ENCODE results near the gene ADARB1.

- TF ChIP-seq CTCF (IDR thresholded peaks at IDR 0.05): no peak
- no peak for TF ChIP-seq POLR2AphosphoS5 (IDR thresholded peaks at IDR 0.05)
- TF ChIP-seq EP300 (IDR thresholded peaks at IDR 0.05): no peak
- no peak for TF ChIP-seq POLR2A (IDR thresholded peaks at IDR 0.05)
Measured at GRCh38 chr21:45064091-45064490, 10.3 kb upstream of the ADARB1 start.

Measured in stomach (tissue), 4 donors.